ENCODE measurements around the gene ACSL3.
"Not testable (repeated sequence)": the region's sequence is repeated elsewhere in the genome, so short reads cannot be mapped to it uniquely, and the experiment has no call there.

ACSL3 gene

DNA sequence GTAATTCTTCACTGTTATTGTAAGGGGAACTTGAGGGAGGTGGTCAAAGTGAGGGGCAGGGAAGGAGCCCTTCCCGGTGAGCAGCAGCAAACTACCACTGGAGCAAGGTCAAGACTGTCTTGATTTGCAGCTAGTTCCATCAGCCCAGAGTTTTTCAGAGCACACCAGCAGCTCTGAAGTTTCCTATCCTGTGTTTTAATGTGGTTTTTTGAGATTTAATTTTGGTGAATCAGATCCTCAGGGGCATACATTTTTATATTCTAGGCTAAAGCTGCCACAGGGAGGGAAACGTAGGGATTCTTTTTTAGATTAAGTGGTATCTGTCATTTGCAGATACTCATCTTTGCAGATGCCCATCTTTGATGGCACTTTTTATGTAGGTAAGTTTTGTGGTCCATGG is 124.1 kb downstream of the ACSL3 start:
- intact Hi-C loops (cut with DNase I), result no loop called here
- no peak for DNase-seq

DNA sequence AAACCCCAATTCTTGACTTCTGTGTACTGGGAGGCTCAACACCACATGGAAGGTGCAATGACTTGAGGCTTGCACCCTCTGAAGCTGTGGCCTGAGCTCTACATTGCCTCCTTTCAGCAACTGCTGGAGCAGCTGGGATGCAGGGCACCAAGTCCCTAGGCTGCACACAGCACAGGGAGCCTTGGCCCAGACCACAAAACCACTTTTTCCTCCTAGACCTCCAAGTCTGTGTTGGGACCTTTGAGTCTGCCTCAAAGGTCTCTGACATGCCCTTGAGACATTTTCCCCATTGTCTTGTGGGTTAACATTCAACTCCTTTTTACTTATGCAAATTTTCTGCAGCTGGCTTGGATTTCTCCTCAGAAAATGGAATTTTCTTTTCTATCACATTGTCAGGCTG is 128.6 kb downstream of the ACSL3 start:
- intact Hi-C loops (cut with DNase I), result no loop called here
- no peak for DNase-seq

DNA sequence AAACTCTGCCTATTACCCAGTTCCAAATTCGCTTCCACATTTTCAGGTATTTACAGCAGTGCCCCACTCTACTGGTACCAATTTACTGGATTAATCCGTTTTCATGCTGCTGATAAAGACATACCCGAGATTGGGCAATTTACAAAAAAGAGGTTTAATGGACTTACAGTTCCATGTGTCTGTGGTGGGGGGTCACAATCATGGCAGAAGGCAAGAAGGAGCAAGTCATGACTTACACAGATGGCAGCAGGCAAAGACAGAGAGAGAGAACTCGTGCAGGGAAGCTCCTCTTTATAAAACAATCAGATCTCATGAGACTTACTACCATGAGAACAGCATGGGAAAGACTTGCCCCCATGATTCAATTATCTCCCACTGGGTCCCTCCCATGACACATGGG is 129.4 kb downstream of the ACSL3 start:
- DNase-seq; intact Hi-C loops (cut with DNase I): not testable (repeated sequence)

DNA sequence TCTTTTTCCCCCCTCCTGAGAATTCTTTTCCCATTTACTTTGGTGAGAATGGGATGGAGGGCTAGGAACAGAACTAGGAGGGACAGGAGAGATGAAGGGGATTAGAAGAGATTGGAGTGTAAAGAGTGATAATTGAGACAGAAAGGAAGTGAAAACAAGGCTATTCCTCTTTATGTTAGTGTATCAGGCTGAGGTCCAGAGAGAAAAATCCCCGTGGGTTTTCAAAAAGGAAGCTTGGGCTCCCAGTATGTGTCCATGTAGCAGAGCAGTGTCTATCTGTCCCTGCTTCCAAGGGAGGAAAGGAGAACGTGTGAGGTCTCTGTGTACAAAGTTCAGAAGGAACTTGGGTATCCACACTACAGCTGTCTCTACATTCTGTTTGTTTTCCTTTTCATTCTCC is 131.3 kb downstream of the ACSL3 start:
- intact Hi-C loops (cut with DNase I), result no loop called here
- no peak for DNase-seq

Measured in head of caudate nucleus (tissue), 42 donors.